HG03521 (cell line): Measurements from ENCODE around the gene FAM240B.

Experiments
- ATAC-seq: cut with Tn5 transposase; IDR thresholded peaks from one replicate; pipeline ENCODE4 v1.9.1; 2021; ENCODE audit warnings: mild to moderate bottlenecking, moderate library complexity; ENCODE audit not compliant: unreplicated experiment

Gene FAM240B

GRCh38 chr9:38720083-38720745 is at the start of gene FAM240B:
Gene FAM240B (minus strand): TSS chr9:38720133. CDS start chr9:38703999, 16,134 bp downstream.
- no peak for ATAC-seq

GRCh38 chr9:38768351-38768761 is 48.4 kb upstream of the FAM240B start:
- ATAC-seq = no peak

GRCh38 chr9:38765101-38765500 is 45.2 kb upstream of the FAM240B start:
- no peak for ATAC-seq

GRCh38 chr9:38761999-38762398 is 42.1 kb upstream of the FAM240B start:
- ATAC-seq = no peak

GRCh38 chr9:38761339-38761738 is 41.4 kb upstream of the FAM240B start:
- no peak for ATAC-seq

GRCh38 chr9:38756702-38757101 is 36.8 kb upstream of the FAM240B start:
- ATAC-seq = no peak

- ATAC-seq = no peak
Measured at GRCh38 chr9:38747941-38748340, 28.0 kb upstream of the FAM240B start.

GRCh38 chr9:38747067-38747466 is 27.1 kb upstream of the FAM240B start:
- ATAC-seq = no peak

GRCh38 chr9:38746303-38746702 is 26.4 kb upstream of the FAM240B start:
- no peak for ATAC-seq

GRCh38 chr9:38744484-38744883 is 24.6 kb upstream of the FAM240B start:
- ATAC-seq = no peak

GRCh38 chr9:38737246-38737645 is 17.3 kb upstream of the FAM240B start:
- no peak for ATAC-seq

- no peak for ATAC-seq
Measured at GRCh38 chr9:38734831-38735230, 14.9 kb upstream of the FAM240B start.

GRCh38 chr9:38733503-38733902 is 13.6 kb upstream of the FAM240B start:
- no peak for ATAC-seq

- no peak for ATAC-seq
Measured at GRCh38 chr9:38732885-38733284, 13.0 kb upstream of the FAM240B start.

GRCh38 chr9:38727497-38728001 is 7.6 kb upstream of the FAM240B start:
- no peak for ATAC-seq

- ATAC-seq = no peak
Measured at GRCh38 chr9:38724754-38725153, 4.8 kb upstream of the FAM240B start.

GRCh38 chr9:38718148-38718547 is 1.8 kb downstream of the FAM240B start:
- ATAC-seq = no peak

- ATAC-seq = no peak
Measured at GRCh38 chr9:38715684-38716083, 4.2 kb downstream of the FAM240B start.

- no peak for ATAC-seq
Measured at GRCh38 chr9:38713426-38713825, 6.5 kb downstream of the FAM240B start.

- no peak for ATAC-seq
Measured at GRCh38 chr9:38708759-38709158, 11.2 kb downstream of the FAM240B start.

- ATAC-seq = peak; percentile 50
Measured at GRCh38 chr9:38707885-38708637, 11.9 kb downstream of the FAM240B start.

GRCh38 chr9:38706493-38706892 is 13.4 kb downstream of the FAM240B start:
- no peak for ATAC-seq
